HG03558 (cell line): ENCODE data around the gene ARPC2.
A peak's percentile ranks its signal among the peaks of the same experiment; 100 is the strongest.

Experiments used
- ATAC-seq: cut with Tn5 transposase; IDR thresholded peaks from one replicate; pipeline ENCODE4 v1.9.1; 2021; ENCODE audit warnings: moderate number of reproducible peaks; ENCODE audit not compliant: unreplicated experiment; ENCODE audit errors: extremely low read depth

The ARPC2 gene

DNA sequence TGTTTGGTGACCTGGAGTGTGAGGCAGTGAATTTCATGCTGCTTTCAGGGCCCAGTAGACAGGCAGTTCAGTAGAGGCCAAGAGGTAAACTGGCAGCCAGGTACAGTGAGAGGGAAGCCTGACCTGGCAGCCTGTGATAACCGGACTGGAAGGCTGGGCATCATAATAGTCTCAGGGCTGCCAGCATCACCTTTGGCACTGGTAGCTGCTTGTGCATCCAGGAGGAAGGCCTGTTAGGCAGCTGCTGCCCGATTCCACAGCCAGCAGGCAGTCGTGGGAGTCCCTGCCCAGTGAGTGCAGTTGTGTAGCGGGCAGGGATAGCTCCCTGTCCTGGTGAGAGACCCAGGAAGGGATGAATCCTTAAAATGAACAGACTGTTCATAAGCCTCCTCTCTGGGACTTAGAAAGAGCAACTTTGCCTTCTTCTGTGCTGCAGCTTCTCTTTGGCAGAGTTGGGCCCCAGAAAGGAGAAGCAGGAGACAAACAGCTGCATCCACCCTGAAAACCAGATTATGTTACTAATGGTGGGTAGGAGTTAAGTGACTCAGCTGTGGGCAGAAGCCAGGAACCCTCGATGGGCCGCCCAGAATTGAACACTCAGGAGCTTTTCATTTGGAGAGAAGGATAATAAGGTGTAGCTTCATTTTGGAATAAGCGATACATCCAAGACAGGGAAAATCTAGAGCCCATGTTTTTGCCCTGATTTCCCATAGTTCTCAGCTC is 35.7 kb downstream of the ARPC2 start:
- no peak for ATAC-seq

DNA sequence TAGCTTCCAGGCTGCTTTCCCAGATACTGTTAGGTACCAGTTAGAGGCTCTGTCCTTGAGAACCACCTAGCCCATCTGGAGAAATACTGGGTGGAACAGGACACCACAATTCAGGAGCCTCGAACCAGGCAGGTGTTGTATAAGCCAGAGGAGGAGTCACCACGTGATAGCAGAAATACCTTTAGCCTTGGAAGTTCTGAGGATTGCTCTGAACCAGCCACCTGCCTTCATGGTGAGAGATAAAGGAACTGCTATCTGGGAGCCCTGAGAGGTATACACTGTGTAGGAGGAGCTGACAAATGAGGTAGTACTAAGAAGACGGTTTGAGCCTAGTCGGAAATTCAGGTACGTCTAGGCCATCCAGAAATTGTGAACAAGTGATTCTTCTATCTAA is 36.2 kb downstream of the ARPC2 start:
- no peak for ATAC-seq

DNA sequence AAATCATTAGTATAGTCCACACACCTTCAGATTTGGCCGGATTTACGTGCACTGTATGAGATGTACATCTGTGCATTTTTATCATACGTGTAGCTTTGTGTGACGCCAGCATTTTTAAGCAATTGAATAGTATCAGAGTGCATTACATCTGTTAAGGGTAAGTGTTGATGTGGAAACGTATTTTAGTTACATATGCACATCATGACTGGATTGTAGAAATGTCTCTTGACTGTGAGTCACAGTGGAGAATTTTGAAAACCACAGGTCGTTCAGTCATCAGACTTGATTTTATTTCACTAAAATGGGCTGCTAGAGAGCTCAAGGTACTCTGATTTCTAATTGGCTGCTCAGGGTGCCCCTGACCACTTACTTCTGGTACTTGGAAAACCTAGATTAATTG is 38.5 kb downstream of the ARPC2 start:
- no peak for ATAC-seq

DNA sequence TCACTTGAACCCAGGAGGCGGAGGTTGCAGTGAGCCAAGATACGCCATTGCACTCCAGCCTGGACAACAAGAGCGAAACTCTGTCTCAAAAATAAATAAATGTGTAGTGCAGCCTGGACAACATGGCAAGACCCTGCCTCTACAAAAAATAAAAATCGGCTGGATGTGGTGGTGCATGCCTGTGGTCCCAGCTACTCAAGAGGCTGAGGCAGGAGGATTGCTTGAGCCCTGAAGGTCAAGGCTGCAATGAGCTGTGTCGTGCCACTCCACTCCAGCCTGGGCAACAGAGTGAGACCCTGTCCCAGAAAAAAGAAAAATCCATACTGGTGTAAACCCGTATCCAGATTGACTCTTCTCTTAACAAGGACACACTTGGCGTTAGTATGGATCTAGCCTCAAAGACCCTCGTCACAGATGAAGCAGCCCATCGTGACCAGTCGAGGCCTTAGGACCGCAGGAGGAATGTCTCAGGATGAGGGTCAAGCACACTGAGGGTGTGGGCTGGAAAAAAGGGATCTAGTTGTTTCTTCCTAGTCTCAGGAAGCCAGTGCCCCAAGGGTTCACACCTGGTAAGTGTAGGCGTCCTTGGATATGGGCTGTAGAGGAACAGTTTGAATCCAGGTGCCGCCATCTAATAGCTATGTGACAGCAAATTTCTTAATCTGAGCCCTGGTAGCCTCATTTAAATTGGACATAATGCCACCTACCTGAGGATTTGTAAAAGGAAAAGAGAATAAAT is 39.8 kb downstream of the ARPC2 start:
- no peak for ATAC-seq

DNA sequence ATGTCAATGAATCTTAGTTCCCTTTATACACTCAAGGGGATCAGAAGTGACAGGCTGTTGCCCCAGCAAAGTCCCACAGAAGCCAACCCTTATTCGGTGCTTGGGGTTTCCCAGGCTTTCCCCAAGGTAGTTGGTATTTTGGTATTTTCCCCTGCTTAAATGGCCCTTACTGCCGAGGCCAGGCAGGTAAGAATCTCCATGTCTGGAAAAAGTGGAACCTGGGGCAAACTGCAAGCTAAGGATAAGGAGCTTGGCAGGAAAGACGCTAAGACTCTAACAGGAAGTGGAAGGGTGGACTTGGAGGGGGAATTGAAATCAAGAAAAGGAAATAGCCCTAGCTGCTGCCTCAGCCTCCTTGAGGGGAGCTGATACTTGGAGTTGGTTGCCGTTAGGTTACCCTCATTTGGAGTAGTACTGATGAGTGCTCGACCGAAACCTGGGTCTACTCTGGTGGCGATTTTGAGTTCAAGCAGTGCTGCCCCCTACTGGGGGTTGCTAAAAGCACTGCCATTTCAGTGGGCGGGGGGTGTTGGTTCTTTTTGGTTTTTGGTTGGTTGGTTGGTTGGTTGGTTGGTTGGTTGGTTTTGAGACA is 40.5 kb downstream of the ARPC2 start:
- peak; percentile 63 for ATAC-seq

DNA sequence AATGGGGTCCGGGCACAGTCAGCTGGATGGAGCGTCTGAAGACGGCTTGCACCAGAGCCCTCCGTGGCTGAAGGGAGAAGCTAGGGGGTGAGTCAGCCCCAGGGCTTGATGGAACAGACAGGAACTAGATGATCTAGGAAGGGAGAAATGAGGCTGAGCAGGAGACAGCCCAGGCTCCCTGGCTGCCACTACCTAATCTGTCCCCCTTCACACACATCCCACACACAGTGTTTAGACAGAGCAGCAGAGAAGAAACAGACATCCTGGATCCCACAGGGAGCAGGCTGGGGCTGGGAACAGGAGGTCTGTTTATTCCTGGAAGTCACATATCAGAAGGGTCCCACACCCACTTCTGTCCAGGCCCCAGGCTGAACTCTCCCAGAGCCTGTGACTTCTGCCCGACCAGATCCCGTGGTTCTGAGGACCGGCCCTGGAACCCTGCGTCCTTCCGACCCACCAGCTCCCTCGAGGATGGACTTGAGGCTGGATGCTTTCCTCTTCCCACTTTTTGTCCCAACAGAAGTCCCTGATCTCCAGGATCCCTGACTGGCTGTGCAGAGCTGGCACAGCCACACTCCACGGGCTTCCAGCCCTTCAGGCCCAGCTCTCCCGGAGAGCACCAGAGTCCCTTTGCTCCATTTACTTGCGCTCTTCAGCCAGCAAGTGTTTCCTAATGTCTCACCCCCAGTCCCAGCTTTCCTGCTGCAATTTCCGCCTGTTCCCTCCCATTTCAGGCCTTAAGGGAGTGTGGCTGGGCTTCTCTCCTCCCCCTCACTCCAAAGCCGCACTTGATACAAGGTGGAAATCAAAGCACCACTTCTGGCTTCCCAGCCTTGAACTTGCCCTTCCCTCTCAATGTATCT is 42.3 kb downstream of the ARPC2 start:
- ATAC-seq, result no peak

DNA sequence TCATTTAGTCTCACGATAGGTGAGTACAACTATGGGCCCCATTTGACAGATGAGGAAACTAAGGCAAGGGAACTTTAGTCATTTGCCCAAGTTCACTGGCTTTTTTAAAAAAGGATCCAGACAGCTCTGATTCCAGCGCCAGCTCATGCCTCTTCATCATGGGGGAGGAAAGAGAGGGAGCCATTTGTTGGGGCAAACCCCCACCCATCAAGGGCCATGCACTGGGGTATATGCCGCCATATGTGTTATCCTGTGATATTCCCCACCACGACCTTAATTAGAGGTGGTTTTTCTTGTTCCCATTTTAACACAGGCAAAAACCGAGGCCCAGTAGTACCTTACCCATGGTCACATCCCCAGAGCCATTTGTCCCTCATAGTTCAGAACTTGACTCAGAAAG is 43.2 kb downstream of the ARPC2 start:
- no peak for ATAC-seq

DNA sequence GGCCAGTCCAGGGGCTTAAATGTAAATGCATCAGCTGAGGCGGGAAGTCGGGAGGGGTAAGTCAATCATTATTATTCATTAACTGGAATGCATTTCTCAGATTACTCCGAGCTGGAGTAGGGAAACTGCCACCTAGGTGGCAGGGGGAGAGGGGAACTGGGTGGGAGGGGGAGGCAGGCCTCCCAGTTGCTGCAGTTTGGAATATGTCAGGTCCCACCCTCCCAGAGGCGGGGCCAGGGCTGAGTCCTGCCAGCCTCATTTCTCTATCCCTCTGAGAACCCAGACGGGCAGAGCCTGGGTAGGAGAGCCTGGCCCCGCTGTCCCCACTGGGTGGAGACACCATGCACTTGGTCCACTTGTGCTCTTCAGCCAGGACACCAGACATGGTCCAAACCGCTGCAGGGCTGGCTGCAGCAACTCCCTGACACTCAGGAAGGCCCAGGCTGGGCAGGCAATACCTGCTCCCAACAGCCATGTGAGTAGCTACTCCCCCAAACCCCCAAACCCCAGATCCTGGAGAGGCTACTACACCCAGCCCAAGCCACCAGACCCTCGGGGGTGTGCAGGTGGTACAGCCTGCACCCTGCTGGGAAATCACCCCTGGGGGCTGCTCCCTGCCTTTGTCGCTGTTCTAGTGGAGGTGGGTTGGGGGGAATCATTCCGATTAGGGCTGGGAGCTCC is 43.9 kb downstream of the ARPC2 start, which contains the start of gene GPBAR1:
TSS of gene GPBAR1 (plus strand) at position 274 of the 681 bp plus-strand sequence. CDS start 1,710 bp downstream, outside the sequence.
- no peak for ATAC-seq

DNA sequence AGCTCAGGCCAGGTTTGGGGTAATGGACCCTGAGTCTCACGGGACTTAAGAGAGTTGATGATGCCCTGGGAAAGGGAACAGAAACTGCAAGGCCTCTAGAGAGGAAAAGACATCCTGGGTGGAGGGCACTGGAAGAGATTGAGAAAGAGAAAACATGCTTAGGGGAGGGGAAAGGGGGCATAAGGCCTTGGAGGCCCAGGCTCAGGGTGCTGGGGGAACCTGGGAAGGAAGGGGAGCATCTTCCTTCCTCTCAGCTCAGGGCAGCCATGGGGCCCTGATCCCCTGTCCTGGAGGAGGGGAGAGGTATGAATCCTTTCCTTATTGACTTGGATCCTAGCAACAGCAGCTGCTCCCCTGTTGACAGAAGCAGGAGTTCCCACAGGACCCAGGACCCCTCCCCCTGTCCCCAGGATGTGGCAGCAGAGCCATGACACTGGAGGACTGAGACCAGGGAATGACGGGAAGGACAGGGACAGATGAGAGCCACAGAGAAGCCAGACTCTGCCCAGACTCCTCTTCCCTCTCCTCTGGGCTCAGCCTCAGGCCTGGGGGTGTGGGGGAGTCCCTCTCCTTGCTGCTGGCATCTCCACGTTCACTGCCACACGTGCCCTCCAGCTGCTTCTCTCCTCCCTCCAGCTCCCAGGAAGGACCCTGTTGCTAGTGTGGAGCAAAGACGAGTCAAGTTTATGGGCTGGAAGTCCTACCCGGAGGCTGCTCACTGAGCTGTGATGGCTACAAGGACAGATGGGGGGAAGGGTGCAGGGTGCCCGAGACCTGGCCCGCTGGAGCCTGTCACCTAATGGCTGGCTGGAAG is 44.6 kb downstream of the ARPC2 start:
- no peak for ATAC-seq

DNA sequence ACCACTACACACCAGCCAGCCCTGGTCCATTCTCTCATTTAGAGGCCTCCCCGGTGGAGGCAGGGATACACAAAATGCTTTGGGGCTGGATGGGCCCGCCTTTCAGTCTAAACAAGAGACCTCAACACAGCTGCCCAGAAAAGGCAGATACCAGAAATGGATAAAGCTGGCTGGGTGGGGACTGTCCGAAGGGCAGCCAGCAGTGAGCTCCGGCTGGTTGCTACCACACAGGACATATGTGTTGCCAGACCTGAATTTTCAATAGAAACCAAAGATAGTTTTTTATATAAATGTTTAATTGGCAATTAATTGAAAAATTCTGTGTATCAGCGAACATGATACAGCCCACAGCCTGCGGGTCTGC is 45.2 kb downstream of the ARPC2 start:
- ATAC-seq, result no peak

DNA sequence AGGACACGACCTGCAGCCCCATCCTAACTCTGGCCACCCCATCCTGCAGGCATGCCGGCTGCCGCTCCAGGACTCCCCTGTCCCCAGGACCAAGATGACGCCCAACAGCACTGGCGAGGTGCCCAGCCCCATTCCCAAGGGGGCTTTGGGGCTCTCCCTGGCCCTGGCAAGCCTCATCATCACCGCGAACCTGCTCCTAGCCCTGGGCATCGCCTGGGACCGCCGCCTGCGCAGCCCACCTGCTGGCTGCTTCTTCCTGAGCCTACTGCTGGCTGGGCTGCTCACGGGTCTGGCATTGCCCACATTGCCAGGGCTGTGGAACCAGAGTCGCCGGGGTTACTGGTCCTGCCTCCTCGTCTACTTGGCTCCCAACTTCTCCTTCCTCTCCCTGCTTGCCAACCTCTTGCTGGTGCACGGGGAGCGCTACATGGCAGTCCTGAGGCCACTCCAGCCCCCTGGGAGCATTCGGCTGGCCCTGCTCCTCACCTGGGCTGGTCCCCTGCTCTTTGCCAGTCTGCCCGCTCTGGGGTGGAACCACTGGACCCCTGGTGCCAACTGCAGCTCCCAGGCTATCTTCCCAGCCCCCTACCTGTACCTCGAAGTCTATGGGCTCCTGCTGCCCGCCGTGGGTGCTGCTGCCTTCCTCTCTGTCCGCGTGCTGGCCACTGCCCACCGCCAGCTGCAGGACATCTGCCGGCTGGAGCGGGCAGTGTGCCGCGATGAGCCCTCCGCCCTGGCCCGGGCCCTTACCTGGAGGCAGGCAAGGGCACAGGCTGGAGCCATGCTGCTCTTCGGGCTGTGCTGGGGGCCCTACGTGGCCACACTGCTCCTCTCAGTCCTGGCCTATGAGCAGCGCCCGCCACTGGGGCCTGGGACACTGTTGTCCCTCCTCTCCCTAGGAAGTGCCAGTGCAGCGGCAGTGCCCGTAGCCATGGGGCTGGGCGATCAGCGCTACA is 45.9 kb downstream of the ARPC2 start:
- ATAC-seq, result no peak

DNA sequence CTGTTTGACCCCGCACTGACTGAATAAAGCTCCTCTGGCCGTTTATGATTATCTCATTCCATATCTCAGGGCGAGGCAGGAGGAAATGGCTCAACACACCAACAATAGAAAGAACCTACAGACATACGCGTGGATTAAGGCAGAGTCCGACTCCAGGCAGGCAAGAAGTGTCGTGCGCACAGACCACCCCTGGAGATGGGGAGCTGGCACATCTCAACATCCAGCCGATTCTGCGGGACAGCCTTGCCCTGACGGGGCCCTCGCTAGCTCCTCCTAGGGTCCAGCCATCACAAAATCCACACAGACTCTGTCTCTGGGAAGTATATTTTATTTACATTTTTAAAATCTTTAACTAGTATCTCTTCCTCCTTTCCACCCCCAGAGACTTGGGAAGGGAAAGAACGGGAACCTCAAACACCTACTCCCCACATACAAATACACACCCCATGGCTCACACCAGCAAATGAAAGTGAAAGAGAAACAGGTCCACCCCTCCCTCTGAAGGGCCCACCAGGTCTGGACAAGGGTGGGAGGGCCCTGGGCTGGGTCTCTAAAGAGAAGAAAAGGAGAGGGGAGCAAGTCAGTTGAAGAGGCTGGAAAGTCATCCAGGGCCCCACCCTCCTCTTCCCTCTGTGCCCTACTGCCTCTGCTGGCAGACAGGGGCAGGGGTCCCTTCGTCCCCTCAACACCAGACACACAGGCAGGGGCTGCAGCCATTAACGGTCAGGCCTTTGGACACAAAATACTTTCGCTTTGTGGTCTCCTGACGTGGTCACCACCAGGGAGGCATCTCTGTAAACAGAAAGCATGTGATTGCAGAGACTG is 47.0 kb downstream of the ARPC2 start:
- ATAC-seq, result no peak

DNA sequence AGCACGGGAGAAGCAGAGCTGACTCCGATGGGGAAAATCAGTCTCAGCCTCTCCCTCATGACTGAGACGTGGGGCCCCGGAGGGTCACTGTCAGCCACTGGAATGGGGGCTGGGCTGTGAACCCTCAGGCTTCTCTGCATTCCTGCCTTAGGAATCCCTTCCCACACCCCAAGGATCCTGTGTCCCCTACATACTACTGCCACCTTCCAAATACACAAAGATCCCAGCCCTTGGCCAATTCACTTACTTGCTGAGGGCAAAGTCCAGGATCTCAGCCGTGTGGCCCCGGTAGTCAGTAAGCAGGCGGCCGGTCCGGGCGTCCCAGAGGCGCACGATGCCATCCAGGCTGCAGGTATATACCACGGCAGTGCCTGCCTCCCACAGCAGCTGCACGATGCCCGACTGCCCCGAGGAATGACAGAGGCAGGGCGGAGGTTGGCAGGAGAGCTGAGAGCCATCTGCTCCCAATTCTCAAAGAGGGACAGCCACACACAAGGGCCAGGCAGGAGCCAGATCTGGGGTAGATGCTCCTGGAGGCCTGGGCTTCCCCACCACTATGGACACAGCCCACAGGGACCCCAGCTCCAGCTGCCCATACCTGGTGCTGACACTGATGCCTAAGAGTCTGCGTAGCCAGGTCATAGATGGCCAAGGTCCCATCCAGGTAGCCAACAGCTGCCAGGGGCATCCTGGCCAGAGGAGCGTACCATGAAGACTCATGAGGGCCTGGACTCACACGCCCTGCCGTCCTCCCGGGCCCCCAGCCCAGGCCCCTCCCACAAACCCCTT is 48.0 kb downstream of the ARPC2 start:
- ATAC-seq, result no peak

DNA sequence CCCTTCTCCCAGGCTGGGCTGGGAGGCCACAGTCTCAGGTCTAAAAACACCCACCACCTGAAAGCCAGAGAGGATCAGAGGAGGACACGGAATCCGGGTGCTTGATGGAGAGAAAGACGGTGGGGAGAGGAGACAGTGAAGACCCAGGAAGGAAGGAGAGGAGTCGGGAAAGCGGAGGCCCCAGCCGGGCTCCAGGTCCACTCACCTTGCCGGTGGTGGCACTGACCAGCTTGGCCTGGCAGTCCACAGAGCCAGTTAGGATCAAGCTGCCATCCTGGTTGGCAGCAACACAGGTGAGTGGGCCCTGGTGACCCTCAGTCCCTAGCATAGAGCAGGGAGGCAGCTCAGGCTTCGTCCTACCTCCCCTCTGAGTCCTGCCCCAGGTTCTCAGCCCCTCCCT is 48.6 kb downstream of the ARPC2 start:
- no peak for ATAC-seq

DNA sequence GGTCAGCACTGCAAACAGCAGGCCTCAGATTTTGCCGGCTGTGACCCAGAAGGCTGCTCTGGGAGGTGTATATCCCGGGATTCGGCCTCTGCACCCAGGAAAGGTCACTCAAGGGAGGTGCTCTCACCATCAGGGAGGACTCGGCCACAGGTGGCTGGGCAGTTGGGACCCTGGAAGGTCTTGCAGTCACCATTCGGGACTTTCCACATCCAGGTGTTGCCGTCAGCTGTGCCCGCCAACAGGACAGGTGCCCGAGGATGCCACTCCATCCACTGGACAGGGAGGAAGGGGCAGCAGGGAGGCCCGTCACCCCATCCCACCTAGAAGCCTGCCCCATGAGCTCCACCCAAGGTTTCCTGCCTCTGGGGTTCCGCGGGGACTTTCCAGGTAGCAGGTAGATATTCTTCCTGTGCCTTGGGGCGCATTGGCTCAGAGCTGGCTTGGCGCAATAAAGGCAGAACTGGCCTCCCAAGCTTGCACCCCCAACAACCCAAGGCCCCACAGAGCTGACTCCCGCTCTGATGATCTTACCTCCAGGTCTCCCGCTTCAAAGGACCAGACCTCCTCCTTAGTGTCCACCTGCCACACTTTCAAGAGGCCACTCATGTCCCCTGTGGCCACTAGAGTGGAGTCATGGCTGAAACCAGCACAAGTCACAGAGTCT is 49.5 kb downstream of the ARPC2 start:
- ATAC-seq, result no peak

DNA sequence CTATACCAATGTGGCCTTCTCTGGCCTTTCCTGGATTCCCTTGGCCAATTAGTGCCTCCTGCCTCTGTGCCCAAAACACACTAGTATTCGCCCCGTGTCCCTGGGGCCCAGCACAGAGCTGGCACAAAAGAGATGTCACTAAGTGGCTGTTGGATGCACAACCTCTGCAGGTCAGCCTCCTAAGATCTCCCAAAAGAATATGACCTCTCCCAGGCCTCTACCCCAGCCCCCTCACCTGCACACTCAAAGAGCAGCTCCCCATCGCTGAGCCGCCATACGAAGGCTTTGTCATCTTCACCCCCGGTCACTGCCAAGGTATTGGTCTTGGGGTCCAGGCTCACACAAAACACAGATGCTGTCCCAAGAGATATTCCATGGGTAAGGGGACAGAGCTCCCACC is 50.3 kb downstream of the ARPC2 start:
- ATAC-seq, result no peak
